ENCODE measurements around the gene IGF2BP2.
"Not testable (repeated sequence)": the region's sequence is repeated elsewhere in the genome, so short reads cannot be mapped to it uniquely, and the experiment has no call there.

The IGF2BP2 gene

DNA sequence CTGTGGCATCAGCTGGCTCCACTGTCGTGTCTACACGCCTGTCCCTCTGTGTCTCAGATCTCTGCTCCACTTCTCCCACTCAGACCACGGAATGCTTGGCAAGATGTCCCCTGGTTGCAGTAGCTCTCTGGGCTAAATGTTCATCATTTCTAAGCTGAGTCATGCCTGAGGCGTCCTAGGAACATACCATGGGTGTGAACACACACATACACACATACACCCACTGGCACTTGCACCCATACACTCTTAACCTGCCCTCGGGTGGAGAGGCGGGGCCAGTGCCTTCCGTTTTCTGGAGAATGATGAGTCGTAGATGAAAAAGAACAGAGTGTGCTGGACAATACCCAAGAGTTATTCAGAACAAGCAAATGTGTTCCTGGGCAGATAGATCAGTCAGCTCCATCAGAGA, 166.3 kb downstream of the IGF2BP2 start:
- no peak for DNase-seq

DNA sequence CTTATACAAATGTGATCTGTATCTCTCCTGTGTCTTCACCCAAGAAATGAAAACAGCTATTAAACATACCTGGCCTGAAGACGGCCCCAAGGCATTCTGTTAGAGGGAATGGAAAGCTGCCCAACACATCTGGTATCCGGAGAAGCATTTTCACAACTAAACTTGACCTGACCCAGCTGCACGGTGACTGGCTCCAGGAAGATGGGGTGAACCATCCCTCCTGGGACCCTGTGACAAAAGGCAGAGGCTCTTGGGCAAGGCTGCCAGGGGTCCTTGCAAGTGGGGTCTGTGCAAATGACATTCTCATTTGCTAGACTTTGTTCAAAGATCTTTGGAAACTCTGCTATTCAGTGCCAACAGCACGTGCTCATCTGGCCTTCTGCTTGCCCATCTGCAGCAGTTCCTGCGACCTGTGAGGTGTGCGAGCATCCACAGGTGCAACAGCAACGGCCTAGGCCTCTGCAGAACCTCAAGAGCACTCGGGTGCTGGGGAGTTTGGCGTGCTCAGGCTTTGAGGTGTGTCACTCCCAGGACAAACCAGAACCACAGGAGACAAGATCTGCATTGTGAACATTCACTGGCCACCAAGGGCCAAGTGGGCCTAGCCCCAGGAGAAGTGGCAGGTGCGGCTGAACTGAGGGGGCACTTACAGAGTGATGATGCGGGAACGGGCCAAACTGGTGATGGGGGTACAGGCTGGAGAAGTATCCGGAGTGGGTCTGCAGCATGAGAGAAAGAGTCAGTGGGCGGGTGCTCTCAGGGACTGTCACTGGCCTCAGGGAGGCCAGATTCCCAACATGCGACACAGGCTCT, 166.9 kb downstream of the IGF2BP2 start:
- DNase-seq, result no peak

DNA sequence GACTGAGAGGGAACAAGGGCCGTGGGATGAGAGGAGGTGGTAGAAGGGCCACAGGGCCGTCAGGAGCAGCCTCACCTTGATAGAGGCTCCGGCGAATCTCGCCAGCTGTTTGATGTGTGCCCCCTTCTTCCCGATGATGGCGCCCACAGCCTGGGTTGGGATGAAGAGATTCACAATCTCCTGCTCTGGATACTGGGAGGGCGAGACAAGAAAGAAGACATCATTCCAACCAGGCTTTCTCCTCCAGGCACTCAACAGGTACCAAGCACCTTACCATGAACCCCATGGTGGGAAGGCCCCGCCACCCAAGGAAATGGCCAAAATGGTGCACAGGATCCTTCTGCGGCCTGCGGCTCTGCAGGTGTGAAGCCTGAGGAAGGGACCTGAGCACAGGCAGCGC, 167.6 kb downstream of the IGF2BP2 start:
- DNase-seq, result no peak

DNA sequence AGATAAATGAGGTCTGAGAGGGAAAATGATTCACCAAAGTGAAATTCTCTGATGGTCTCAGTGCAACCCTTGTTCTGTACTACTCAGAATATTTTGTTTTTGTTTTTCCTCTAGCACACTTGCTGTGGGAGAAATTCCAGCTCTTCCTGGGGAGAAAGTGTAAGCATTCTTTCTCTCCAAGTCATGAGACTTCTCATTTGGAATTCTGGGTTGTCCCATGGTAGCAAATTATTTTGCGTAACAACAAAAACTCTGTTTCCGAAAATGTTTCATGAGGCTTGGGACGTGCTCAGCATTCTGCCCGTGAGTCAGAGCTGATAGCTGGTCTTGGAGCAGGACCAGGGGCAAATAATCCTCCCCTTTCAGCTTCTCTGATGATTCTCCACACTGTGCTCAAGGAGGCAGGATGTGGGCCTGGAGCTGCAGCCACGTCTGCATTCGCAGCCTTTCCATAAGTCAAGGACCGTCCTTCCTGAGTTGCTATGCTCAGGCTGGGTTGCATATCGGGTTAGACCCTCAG, 168.5 kb downstream of the IGF2BP2 start:
- no peak for DNase-seq

DNA sequence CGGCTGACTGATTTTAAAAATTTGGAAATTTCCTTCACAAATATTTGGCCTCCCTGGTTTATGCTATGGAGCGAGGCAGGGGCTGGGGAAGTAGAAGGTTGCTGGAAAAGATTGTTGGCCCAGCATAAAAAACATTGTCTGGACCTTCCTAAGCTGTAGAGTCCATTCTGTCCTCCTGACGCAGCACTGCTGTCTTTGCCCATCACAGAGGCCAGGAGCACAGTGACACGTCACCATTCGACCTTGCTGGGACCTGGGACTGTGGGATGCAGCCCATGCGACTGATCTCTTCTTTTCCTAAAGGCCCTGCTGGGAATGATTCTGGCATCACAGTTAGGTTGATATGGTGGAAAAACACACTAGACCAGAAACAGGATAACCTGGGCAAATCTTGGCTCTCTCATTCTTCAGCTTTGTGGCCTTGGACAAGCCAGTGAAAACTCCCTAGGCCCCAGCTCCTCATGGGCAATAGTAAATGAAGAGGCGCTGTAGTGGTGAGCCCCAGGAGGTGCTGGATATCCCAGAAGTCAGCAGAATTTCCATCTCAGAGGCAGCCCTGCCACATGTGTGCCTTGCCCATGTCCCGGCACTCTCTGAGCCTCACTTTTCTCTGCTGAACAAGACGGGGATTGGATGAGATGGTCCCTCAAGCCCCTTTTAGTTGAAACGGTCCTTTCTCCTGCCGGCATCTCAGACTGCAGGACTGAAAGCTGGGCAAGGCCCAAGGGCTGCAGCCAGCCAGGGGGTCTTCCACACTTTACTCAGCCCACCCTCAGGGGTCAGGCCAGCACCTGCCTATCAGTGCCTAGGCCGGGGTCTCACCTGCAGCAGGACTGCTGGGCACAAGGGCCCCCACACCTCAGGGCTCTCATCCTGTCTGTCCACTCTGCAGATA, 169.2 kb downstream of the IGF2BP2 start:
- no peak for DNase-seq

DNA sequence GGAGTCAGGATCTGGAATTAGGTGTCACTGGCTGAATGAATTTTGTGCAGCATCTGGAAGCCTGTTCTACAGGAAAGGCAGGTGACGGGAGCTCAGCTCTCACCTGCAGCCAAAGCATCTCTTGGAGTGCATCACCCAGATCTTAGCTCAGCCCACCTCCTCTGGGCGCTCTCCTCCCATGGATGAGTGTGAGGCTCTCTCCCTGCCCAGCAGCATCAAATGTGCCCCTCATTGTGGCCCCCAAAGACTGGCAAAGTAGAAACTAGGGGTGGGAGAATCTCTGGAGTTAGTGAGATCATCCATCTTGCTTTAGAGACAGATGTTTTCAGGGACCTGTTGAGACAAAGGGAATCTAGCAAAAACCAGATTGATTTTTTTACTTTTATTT, 170.1 kb downstream of the IGF2BP2 start:
- DNase-seq, result no peak

DNA sequence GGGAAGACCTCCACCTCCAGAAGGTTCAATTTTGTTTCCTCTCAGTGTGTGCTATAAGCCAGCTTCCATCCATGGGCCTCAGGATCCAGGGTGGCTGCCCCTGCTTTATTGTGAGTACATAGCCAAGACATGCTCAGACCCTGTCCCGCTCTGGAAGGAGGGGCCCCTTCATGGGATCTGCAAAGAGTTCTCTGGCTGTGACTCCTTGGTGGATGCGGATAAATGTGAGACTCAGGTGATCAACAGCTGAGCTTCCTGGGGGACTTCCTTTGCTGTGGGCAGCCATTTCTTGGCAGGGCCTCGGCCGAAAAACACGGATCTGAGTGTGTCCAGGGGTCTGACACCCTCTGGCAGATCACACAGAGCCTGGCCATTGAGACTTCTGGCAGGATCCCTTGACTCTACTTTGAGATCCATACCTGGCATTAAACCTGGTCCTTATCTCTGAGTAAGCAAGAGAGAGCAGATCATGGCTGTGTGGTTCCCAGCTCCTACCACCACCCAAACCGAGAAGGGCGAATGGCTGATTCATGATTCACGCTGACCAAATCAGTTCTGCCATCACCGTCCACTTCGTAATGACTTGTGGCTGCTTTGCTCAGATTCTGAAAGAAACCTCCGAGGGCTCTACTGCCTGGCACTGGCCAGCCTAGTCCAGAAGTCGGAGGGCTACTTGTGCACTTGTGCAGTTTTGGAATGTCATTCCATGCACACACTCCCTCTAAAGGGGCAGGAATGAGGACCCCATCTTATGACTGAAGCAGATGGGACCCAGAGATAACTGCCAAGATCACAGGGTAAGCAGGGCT, 170.7 kb downstream of the IGF2BP2 start:
- no peak for DNase-seq

- no peak for DNase-seq
These were observed 172.9 kb downstream of the IGF2BP2 start for GRCh38 chr3:185651971-185652370.

DNA sequence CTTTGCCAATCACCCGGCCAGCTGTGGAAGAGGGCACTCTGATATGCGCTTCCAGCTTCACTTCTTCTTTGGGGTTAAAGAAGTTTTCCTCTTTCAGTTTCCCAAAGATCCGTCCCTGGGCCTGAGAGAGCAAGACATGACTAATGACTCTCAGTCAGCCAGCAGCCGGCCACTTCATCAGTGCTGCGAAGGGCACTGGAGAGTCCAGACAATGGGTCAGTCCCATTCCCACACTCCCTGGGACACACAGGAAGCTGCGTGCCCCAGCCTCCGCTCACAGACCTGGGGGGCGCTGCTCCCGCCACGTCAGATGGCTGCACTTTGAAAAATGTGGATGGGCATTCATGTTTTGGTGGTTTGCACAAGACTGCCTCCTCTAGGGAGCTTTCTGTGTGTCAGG, 175.4 kb downstream of the IGF2BP2 start:
- no peak for DNase-seq

DNA sequence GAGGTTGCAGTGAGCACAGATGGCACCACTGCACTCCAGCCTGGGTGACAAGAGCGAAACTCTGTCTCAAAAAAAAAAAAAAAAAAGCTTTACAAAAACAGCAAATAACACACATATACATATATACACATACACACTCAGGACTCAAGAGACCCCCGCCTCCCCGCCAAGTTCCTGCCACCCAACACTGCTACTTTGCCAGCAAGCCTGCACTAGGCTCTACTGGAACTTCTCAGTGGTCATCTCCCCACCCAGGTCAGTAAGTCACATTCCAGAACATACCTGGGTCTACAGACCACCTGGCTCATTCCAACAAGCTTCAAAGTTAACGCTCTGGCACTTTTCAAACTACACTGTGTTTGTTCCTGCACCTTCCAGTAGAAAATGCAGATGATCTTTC, 176.4 kb downstream of the IGF2BP2 start:
- DNase-seq, result no peak

- no peak for DNase-seq
These were observed 177.0 kb downstream of the IGF2BP2 start for GRCh38 chr3:185647880-185648210.

GRCh38 chr3:185647134-185647879, 177.5 kb downstream of the IGF2BP2 start:
- DNase-seq, result no peak

DNA sequence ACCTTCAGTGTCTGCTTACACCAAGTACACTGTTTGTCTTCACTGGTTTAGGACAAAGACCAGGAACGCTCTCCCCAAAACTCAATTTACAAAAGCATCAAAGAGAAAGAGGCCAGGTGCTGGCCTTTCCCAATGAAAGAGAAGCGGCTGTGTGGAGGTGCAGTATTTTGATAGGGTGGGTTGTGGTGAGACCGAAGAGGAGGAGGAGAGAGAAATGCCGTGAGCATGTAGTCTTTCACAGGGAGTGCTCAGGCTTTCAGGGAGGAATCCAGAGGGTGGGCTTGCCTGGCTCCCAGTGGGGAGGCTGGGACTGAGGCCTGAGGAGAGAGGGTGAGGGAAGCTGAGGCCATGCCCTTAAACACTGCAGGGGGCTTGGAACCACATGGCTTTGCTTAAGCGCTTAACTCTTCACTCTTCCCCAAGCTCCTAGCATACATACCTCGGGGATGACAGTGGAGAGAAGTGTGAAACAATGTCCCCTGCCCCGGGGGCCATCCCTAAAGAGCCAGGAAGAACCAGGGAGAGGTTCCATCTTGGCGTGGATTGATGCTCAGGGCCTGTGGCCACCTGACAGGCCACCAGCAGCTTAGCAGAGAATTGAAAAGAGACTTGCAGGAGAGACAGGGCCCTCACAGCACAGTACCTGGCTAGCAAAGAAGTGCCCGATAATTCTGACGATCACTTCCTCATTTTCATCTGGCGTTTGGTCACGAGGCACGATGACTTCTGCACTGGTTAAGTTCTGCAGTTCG, 178.3 kb downstream of the IGF2BP2 start:
- DNase-seq, result no peak

DNA sequence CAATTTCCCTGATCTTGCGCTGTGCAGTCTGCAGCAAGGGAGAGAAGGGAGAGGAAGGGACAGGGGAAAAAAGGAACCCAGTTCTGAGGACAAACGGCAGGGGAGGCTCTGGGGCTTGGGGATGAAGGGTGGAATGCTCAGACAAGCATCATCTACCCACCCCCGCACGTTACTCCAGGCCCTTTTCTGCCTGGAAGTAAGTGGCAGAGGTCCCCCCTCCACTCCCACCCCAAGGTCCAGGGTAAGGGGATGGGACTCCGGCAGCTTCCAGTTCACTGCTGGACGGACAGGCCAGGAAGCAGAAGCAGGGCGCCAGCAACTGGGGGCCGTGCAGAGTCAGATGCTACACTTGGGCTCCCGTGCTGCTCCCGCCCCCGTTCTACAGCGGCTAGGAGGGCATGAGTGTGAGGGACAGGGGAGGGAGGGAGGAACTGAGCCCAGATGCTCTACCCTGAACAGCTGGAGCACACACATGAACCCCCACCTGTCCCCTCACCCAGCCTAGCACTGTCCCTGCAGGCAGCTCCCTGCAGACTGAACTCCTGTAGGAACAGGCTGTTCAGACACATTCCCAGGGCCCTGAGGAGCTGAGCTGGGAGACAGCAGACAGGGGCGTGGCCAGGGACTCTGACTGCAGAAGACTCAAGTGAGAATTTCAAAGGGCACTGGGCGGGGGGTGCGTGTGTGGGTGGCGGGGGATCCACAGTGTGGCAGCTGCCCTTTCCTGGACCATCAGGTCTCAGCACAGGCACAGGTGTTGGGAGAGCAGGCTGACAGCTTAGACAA, 179.1 kb downstream of the IGF2BP2 start:
- DNase-seq, result peak; percentile 65

GRCh38 chr3:185645191-185645590, 179.7 kb downstream of the IGF2BP2 start:
- DNase-seq, result peak; percentile 14

DNA sequence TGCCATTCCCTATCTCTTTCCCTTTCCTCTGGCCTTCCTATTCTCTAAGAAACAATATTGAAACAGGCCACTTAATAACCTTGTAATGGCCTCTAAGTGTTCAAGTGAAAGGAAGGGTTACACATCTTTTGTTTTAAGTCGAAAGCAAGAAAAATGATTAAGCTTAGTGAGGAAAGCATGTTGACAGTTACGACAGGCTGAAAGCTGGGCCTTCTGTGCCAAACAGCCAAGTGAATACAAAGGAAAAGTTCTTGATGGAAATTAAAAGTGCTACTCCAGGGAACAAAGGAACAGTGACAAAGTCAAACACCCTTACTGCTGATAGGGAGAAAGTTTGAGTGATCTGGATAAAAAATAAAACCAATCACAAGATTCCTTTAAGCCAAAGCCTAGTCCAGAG, 184.5 kb downstream of the IGF2BP2 start:
- no peak for DNase-seq

GRCh38 chr3:185639632-185640206, 185.1 kb downstream of the IGF2BP2 start:
- no peak for DNase-seq

DNA sequence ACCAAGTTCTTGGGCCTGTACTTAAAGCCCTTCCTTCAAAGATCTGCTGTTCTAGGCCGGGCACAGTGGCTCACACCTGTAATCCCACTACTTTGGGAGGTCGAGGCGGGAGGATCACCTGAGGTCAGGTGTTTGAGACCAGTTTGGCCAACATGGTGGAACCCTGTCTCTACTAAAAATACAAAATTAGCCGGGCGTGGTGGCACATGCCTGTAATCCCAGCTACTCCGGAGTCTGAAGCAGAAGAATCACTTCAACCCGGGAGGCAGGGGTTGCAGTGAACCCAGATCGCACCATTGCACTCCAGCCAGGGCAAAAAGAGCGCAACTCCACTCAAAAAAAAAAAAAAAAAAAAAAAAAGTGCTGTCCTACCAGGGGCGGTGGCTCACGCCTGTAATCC, 186.2 kb downstream of the IGF2BP2 start:
- not testable (repeated sequence) for DNase-seq

DNA sequence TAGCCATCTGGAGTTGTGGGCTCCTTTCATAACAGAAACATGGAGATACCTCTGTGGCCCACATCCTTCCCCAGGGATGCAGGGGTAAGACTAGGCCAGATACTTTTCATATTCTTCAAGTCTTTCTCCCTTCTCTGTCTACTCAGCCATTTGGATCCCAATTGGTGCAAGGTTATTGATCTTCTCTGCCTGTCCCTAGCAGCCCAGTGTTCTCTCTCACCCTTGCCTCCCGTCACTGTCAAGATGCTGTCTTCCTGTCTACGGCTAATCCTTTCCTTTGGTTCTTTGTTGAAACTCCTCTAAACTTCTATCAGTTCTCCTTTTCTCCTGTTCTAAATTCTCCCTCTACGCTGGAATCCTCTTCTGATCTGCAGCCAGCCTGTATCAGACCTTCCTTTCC, 187.5 kb downstream of the IGF2BP2 start:
- no peak for DNase-seq

DNA sequence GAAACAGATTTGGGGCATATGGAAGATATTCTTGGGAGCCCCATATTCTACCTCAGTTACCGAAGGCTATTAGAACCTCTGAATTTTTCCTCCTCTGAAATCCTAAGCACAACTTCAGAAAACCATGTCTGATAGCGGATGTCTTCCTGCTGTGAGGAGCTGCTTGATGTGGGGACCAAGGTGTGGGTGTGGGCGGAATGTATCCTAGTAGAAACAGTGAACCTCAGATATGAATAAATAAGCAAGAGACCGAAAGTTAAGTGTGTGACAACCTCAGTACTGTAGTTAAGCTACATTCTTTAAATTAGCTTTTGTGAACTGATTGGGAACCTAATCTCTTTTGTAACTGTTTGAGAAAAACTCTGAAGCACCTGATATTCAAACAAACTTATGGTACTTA, 191.8 kb downstream of the IGF2BP2 start:
- no peak for DNase-seq

Measured in NCI-H2227 treated with DMSO at 0.1 percent for 48 hours (cell line).